ENCODE results near the gene ATAD3C. TPM values are rescaled to one million over a fixed set of nuclear protein-coding genes. Genes with fewer than 3 reads are reported as not detected.
A peak's percentile ranks its signal among the peaks of the same experiment; 100 is the strongest.

Gene ATAD3C
- total and polyA plus RNA-seq, 2 of the 4 experiments (the other 2 are of a cell fraction), result not detected

DNA sequence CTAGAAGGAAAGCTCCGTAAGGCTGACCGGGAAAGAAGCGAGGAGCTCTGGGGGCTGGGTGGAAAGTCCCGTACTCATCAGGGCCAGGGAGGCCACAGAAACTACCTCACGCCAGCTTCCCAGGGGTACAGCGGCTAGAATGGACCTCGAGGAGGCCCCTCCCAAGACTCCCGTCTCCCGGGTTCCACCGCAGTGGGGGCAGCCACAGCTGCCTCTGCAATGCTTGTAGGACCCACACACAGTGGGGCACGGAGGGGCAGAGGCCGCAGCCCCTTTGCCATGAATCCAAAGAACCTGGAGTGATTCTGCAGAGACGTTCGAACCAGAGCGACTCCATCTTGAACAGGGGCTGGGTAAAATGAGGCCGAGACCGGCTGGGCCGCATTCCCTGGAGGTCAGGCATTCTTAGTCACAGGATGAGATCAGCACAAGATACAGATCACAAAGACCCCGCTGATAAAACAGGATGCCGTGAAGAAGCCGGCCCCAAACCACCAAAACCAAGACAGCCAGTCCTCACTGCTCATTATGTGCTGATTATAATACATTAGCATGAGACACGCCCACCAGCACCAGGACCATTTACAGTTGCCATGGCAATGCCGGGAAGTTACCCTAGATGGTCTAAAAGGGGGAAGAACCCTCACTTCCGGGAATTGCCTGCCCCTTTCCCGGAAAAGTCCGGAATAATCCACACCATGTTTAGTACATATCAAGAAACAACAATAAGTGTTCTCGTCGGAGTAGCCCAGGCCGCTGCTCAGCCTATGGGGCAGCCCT is 26.8 kb upstream of the ATAD3C start:
- Histone ChIP-seq H3K9ac (ENCODE audit: low read depth, low read length) (no peak overlapping the region), H3K14ac (replicated peaks; ENCODE audit: low read depth, low read length) (no peak overlapping the region; the same call in 1 of the 2 replicates), H2BK5ac (ENCODE audit: low read depth, low read length, poor library complexity, severe bottlenecking) (no peak overlapping the region), H4K91ac (ENCODE audit: insufficient read depth, low read depth, low read length) (no peak overlapping the region), H2BK15ac (ENCODE audit: low read depth, low read length) (0 out of 3 replicates have a peak overlapping the region, but pooled peaks have one; percentile 61), H3K9me3 (ENCODE audit: control insufficient read depth, insufficient read depth, low read length) (no peaks in the 10 kb centered on the region), H3K9me1 (ENCODE audit: insufficient read depth, low read length) (no peaks in the 10 kb centered on the region), H4K5ac (ENCODE audit: low read depth, low read length) (no peak overlapping the region), H3K27me3 (ENCODE audit: control insufficient read depth, insufficient read depth, low read length) (no peaks in the 10 kb centered on the region), H2BK120ac (ENCODE audit: low read depth, low read length) (peak overlapping the region; percentile 54; the same call in 1 of the 2 replicates), H3K23ac (ENCODE audit: low read depth, low read length) (no peak overlapping the region), H4K8ac (ENCODE audit: low read depth in 2 of 2, low read length in 2 of 2) (peak overlapping the region; percentile 36 to 66; a peak in 3 of 4 replicates), H3K79me1 (ENCODE audit: low read depth in 1 of 2, low read length in 2 of 2) (no peaks in the 10 kb centered on the region), H4K20me1 (ENCODE audit: insufficient read depth, low read length) (no peaks in the 10 kb centered on the region), H3K56ac (ENCODE audit: extremely low read depth, insufficient read depth, low read length) (no peak overlapping the region), H3K4me1 (ENCODE audit: control insufficient read depth, insufficient read depth, low read length) (peaks cover 3% of the 10 kb centered on the region; the same call in 1 of the 2 replicates), H2AK9ac (replicated peaks; ENCODE audit: low read depth, low read length, poor library complexity) (peak overlapping the region; percentile 29), H3K36me3 (ENCODE audit: control insufficient read depth, insufficient read depth, low read length) (no peaks in the 10 kb centered on the region), H2AK5ac (ENCODE audit: low read depth, low read length) (no peak overlapping the region), H3K4me2 (ENCODE audit: low read depth, low read length) (no peak overlapping the region), H3K4me3 (ENCODE audit: insufficient read depth, low read depth, low read length) (no peak overlapping the region), H2BK20ac (ENCODE audit: low read depth, low read length) (no peak overlapping the region), H3K27ac (ENCODE audit: insufficient read depth, low read length) (no peak overlapping the region), H3K18ac (ENCODE audit: low read depth, low read length) (no peak overlapping the region), H2AFZ (replicated peaks; ENCODE audit: low read length, poor library complexity) (peak overlapping the region; percentile 84), H3K4ac (ENCODE audit: low read depth, low read length) (no peak overlapping the region)
- ChIA-PET CTCF (no interaction called here), POLR2A (ENCODE audit: unreplicated experiment) (no interaction called here)
- no peak for TF ChIP-seq MAZ (IDR thresholded peaks at IDR 0.05; ENCODE audit: borderline replicate concordance, low read depth, low read length)
- TF ChIP-seq FOS (IDR thresholded peaks at IDR 0.05; ENCODE audit: low read depth, low read length), result no peak
- TF ChIP-seq MXI1 (IDR thresholded peaks at IDR 0.05; ENCODE audit: borderline replicate concordance, low read depth, low read length), result no peak
- no peak for TF ChIP-seq SMC3 (IDR thresholded peaks at IDR 0.05; ENCODE audit: low read depth, low read length)
- TF ChIP-seq, protein P1, sequence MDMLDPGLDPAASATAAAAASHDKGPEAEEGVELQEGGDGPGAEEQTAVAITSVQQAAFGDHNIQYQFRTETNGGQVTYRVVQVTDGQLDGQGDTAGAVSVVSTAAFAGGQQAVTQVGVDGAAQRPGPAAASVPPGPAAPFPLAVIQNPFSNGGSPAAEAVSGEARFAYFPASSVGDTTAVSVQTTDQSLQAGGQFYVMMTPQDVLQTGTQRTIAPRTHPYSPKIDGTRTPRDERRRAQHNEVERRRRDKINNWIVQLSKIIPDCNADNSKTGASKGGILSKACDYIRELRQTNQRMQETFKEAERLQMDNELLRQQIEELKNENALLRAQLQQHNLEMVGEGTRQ (IDR thresholded peaks at IDR 0.05; ENCODE audit: low read depth, low read length), result no peak
- TF ChIP-seq, protein P2, sequence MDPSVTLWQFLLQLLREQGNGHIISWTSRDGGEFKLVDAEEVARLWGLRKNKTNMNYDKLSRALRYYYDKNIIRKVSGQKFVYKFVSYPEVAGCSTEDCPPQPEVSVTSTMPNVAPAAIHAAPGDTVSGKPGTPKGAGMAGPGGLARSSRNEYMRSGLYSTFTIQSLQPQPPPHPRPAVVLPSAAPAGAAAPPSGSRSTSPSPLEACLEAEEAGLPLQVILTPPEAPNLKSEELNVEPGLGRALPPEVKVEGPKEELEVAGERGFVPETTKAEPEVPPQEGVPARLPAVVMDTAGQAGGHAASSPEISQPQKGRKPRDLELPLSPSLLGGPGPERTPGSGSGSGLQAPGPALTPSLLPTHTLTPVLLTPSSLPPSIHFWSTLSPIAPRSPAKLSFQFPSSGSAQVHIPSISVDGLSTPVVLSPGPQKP (IDR thresholded peaks at IDR 0.05; ENCODE audit: borderline replicate concordance, low read depth, low read length), result no peak
- dilution Hi-C loops (cut with HindIII; ENCODE audit: low sequenced_read_pairs, unreplicated experiment), result no loop called here
- peak; percentile 31; the same call in 1 of the 2 replicates for ATAC-seq (ENCODE audit: low read depth)
- in situ Hi-C loops (cut with MboI; ENCODE audit: low sequenced_read_pairs), result no loop called here
- peak; percentile 50 for DNase-seq
- BruUV-seq (replicated peaks), result no TSS peak
- WGBS, 2 experiments (ENCODE audit: extremely low coverage in 2 of 2, insufficient read length in 1 of 2), result 80% methylated on average over 15 of the region's 29 CpGs; no CpG with 5 or more reads in 1 of the 2 experiments
- intact Hi-C loops (cut with micrococcal nuclease), result no loop called here
